ENCODE results near the gene CCSER2. TPM values are rescaled to one million over a fixed set of nuclear protein-coding genes. Genes with fewer than 3 reads are reported as not detected.
A peak's percentile ranks its signal among the peaks of the same experiment; 100 is the strongest.
"Not testable (repeated sequence)": the region's sequence is repeated elsewhere in the genome, so short reads cannot be mapped to it uniquely, and the experiment has no call there.

CCSER2 gene, protein sequence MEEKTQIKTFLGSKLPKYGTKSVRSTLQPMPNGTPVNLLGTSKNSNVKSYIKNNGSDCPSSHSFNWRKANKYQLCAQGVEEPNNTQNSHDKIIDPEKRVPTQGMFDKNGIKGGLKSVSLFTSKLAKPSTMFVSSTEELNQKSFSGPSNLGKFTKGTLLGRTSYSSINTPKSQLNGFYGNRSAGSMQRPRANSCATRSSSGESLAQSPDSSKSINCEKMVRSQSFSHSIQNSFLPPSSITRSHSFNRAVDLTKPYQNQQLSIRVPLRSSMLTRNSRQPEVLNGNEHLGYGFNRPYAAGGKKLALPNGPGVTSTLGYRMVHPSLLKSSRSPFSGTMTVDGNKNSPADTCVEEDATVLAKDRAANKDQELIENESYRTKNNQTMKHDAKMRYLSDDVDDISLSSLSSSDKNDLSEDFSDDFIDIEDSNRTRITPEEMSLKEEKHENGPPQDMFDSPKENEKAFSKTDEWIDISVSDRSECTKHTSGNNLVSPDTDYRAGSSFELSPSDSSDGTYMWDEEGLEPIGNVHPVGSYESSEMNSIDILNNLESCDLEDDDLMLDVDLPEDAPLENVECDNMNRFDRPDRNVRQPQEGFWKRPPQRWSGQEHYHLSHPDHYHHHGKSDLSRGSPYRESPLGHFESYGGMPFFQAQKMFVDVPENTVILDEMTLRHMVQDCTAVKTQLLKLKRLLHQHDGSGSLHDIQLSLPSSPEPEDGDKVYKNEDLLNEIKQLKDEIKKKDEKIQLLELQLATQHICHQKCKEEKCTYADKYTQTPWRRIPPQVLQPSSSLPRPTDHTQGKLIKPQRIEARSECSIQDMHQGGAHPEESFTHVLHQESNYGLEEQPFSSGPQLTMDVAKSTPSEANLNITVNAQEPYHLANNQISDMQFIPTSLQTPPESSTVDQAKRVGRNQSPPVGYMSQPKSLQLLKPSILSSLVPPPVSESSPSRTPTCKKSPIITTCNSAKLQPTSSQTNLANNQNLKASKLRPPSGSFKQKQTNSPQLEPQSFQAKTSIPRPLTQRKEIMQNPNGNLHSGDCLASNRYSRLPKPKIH
- 40.8 and 49.6 TPM in 2 replicates for total RNA-seq (ENCODE audit: low replicate concordance)

DNA sequence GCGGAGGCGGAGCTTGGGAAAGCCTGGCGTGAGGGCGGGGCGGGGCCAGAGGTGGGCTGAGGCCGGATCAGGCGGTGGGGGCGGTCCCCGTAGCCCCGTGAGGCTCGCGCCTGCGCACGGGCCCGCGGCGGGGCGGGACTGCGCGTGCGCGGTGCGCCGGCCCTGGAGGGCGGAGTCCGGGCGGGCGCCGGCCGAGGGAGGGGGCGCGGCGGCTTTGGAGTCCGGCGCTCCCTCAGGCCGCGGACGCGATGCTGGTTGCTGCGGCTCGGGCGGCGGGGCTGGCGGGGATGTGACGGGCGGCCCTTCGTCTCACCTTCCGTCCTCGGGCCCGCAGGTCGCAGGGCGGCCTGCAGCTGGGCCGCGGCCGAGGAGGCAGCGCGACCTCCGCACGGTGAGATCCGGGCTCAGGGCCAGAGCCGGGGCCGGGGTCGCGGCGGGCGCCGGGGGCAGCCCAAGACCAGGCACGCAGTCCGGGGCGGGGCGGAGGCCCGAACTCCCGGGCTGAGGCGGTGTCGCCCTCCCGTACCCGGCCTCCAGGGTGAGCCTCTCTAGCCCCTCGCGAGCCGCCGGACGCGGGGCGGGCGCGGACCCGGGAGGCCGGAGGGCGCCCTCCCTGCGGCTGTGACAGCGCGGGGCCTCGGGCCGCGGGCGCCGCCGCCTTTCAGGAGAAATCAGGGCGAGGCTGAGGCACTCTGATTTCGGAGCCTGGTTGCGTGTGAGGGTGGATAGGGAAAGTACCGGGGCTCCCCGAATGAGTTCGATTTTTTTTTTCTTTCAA is at the start of gene CCSER2:
CCSER2 (plus strand) TSS at position 172 of the 778 bp plus-strand sequence. CDS start 42,464 bp downstream, outside the sequence.
- DNase-seq (ENCODE audit: low read depth): no peak
- TF ChIP-seq, protein P1, sequence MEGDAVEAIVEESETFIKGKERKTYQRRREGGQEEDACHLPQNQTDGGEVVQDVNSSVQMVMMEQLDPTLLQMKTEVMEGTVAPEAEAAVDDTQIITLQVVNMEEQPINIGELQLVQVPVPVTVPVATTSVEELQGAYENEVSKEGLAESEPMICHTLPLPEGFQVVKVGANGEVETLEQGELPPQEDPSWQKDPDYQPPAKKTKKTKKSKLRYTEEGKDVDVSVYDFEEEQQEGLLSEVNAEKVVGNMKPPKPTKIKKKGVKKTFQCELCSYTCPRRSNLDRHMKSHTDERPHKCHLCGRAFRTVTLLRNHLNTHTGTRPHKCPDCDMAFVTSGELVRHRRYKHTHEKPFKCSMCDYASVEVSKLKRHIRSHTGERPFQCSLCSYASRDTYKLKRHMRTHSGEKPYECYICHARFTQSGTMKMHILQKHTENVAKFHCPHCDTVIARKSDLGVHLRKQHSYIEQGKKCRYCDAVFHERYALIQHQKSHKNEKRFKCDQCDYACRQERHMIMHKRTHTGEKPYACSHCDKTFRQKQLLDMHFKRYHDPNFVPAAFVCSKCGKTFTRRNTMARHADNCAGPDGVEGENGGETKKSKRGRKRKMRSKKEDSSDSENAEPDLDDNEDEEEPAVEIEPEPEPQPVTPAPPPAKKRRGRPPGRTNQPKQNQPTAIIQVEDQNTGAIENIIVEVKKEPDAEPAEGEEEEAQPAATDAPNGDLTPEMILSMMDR (IDR thresholded peaks at IDR 0.05; ENCODE audit: insufficient read depth, low read length): no peak
- peak within 1 kb of the TSS; percentile 61 for H3K4me3 ChIP-seq (ENCODE audit: low read depth, low read length)

DNA sequence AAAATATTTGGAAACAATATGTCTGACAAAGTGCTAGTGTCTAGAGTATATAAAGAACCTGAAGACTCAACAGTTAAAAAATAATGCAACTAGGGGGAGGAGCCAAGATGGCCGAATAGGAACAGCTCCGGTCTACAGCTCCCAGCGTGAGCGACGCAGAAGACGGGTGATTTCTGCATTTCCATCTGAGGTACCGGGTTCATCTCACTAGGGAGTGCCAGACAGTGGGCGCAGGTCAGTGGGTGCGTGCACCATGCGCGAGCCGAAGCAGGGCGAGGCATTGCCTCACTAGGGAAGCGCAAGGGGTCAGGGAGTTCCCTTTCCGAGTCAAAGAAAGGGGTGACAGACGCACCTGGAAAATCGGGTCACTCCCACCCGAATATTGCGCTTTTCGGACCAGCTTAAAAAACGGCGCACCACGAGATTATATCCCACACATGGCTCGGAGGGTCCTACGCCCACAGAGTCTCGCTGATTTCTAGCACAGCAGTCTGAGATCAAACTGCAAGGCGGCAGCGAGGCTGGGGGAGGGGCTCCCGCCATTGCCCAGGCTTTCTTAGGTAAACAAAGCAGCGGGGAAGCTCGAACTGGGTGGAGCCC is 48.4 kb upstream of the CCSER2 start:
- H3K4me3 ChIP-seq (ENCODE audit: low read depth, low read length); DNase-seq (ENCODE audit: low read depth): not testable (repeated sequence)

- no peak for DNase-seq (ENCODE audit: low read depth)
- H3K4me3 ChIP-seq (ENCODE audit: low read depth, low read length): no peak overlapping the region
- TF ChIP-seq, protein P1 (IDR thresholded peaks at IDR 0.05; ENCODE audit: insufficient read depth, low read length): no peak
Measured at GRCh38 chr10:84286695-84287094, 41.7 kb upstream of the CCSER2 start.

- DNase-seq (ENCODE audit: low read depth): no peak
- H3K4me3 ChIP-seq (ENCODE audit: low read depth, low read length): no peak overlapping the region
- TF ChIP-seq, protein P1 (IDR thresholded peaks at IDR 0.05; ENCODE audit: insufficient read depth, low read length): no peak
Measured at GRCh38 chr10:84288151-84288550, 40.2 kb upstream of the CCSER2 start.

- H3K4me3 ChIP-seq (ENCODE audit: low read depth, low read length): no peak overlapping the region
- TF ChIP-seq, protein P1 (IDR thresholded peaks at IDR 0.05; ENCODE audit: insufficient read depth, low read length): no peak
- no peak for DNase-seq (ENCODE audit: low read depth)
Measured at GRCh38 chr10:84289521-84290200, 38.7 kb upstream of the CCSER2 start.

DNA sequence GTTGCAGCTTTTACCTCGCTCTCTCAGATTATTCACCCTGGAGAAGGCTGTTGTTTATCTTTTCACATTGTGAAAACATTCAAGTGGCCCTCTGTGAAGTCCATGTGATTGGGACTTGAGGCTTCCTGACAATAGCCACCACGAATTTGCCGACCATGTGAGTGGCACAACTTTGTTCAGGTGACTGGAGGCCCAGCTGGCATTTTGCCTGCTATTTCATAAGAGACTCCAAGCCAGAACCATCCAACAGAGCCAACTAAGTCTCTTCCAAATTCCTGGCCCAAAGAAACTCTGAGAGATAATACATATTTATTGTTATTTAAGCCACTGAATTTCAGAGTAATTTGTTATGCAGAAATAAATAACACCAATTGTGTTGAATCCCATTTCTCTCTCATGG is 38.2 kb upstream of the CCSER2 start:
- no peak overlapping the region for H3K4me3 ChIP-seq (ENCODE audit: low read depth, low read length)
- no peak for DNase-seq (ENCODE audit: low read depth)
- TF ChIP-seq, protein P1 (IDR thresholded peaks at IDR 0.05; ENCODE audit: insufficient read depth, low read length): no peak
